Limb (tissue), 2 donors: ENCODE results near the gene SNX5.

Experiments
- DNase-seq, 2 donors: peaks; one replicate each; pipeline ENCODE4 v3.0.0-alpha.2; 2016; ENCODE audit errors: extremely low spot score in 2 of 2

The SNX5 gene

GRCh38 chr20:17917832-17918618 is 50.6 kb downstream of the SNX5 start:
- no peak for DNase-seq

- DNase-seq = no peak
Observed at GRCh38 chr20:17916433-17916891, 52.1 kb downstream of the SNX5 start.

DNA sequence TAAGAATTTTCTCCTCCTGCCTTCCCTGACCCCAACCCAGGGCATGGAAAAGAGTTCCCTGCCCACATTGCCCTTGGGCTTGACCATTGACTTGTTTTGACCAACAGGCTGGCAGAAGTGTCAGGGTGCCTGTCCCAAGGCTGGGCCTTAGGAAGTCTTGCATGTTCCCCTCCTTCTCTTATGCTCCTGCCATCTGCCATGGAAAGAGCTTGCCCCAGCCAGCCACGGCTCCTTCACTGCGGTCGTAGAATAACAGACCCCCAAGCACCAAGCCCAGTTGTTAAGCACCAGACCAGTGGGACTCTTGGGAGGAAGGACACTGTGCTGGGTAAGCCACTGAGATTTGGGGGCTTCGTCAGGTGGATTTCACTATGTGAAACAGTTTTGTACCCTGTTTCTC is 53.6 kb downstream of the SNX5 start:
- DNase-seq = no peak

DNA sequence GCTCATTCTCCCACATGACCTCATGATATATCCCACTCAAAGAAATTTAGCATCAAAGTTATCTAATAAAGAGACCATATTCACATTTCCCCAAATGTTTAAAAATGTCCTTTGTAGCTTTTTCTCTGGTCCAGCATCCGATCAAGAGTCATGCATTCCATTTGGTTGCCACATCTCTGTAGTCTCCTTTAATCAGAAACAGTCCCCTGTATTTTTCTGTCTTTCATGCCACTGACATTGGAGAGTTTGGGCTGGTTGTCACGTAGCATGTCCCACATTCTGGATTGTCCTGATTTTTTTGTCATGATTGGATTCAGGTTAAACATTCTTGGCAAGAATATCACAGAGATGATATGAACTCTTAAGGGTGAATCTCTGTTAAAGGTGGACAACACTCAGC is 55.7 kb downstream of the SNX5 start:
- no peak for DNase-seq

DNA sequence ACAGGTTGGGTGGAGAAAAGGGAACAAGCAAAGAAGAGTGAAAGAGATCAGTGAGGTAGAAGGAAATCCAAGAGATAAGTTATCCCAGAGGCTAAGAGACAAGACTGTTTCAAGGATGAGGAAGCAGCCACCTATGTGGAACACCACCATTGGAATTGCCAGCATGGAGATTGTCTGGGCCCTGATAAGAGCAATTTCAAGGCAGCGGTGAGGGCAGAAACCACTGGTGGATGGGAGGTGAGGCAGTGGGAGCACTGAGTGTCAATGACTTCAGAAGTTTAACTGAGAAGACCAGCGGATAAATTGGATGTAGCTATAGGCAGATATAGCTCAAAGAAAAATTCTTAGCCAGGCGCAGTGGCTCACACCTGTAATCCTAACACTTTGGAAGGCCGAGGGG is 56.7 kb downstream of the SNX5 start:
- DNase-seq = no peak

GRCh38 chr20:17910828-17911294 is 57.7 kb downstream of the SNX5 start:
- no peak for DNase-seq

DNA sequence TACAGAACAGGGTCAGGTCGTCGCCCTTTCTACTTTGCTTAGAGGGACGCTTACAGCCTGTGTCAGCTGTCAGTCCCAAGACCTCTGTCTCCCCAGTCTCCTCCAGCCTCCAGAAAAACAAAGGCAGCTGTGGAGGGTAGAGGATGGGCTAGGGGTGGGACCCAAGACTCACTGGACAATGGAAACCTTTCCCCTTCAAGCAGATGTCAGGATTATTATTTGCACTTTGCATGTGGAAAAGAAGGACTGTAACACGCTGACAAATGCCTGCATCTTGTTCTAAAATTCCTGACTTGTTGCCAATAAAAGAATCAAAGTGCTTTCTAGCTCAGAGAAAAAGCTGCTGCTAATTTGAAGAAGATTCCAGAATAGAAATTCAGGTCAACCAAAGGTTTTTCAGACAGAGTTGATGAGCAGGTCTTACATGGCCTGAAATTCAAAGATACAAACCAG is 58.7 kb downstream of the SNX5 start:
- peak in 1 of 2 donors; percentile 49 for DNase-seq

DNA sequence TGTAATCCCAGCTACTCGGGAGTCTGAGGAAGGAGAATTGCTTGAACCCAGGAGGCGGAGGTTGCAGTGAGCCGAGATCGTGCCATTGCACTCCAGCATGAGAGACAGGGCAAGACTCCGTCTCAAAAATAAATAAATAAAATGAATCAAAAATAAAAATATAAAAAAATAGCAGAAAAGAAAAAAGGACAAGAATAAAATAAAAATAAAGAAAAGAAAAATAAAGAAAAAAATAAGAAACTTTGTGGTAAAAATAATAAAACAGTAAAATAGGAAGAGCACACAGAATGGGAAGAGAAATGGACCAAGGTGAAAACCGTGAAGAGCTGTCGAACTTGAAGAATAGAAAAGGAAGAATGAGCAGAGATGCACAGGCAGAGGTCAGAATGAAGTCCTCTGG is 63.0 kb downstream of the SNX5 start:
- DNase-seq = no peak

DNA sequence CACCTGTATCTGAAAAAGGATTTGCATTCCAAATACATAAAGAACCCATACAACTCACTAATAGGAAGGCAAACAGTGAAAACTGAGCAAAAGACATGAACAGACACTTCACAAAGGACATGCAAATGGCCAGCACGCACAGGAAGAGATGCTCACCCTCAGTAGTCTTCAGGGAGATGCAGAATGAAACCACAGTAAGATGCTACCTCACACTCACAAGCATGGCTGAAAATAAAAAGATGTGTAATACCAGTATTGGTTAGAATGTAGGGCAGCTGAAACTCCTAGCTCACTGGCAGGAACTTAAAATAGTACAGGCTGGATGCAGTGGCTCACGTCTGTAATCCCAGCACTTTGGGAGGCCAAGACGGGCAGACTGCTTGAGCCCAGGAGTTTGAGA is 64.6 kb downstream of the SNX5 start:
- DNase-seq = no peak

- DNase-seq = no peak
Observed at GRCh38 chr20:17902531-17903083, 66.0 kb downstream of the SNX5 start.

DNA sequence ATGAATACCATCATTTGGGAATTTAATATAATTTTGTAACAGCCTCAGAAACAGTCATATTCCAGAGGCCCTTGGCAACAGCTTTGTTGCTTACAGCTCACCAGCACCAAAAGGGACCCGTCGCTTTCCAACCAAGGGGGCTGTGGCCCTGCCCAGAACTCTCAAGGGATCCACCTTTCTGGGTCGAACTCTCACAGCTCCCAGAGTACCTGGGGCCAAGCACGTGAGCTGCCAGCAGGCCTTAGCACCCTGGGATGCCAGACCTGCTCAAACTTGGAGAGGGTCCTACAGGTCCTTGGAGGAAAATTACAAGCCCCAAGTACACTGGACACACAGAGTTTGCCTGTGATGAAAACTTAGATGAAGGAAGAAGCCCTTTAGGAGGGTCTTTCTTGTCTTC is 66.6 kb downstream of the SNX5 start:
- DNase-seq = no peak

GRCh38 chr20:17898548-17898994 is 70.0 kb downstream of the SNX5 start:
- peak; percentile 71 to 75 for DNase-seq

- no peak for DNase-seq
Observed at GRCh38 chr20:17897566-17898307, 70.9 kb downstream of the SNX5 start.

DNA sequence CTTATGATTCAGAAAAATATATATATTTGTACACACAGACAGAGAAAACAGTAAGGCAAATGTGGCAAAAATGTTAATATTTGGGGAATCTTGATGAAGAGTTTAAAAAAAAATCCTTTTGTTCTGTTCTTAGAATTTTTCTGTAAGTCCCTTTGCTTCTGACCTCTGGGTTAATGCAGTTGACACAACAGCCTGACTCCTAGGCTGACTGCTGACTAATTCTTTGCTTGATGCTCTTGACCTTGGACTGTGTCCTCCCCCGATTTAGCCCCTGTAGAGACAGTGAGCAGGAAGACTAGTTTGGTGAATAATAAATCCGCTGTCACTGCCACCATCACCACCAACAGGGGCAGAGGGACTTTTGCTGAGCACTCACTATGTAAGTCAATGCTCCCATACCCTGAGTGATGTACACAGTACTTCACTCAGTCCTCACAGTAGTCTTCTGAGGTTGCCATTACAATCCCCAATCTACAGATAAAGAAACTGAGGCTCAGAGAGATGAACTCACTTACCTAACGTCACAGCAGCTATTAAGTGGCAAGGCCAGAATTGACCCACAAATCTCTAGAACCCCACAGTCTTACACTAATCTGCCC is 71.7 kb downstream of the SNX5 start:
- no peak for DNase-seq

DNA sequence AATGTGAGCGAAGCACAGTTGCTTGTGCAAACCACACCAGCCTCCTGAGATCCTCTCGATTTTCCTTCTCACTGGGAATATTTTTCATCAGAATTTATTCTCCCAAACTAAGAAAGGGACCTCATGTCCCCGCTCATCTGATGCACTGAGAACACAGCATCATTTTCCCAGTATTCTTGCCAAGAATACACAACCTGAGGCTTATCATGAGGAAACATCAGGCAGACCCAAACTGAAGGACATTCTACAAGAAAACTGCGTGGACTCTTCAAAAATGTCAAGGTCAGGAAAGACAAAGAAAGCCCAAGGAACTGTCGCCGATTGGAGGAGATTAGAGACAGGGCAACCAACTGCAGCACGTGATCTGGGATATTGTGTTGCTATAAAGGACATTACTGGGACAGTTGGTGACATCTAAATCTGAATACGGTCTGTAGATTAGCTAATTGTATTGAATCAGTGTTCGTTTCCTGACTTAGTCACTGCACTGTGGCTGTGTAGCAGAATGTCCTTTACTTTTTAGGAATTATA is 72.3 kb downstream of the SNX5 start:
- peak in 1 of 2 donors; percentile 29 for DNase-seq

- DNase-seq = peak in 1 of 2 donors; percentile 72
Observed at GRCh38 chr20:17895641-17896171, 72.9 kb downstream of the SNX5 start.

- DNase-seq = no peak
Observed at GRCh38 chr20:17893445-17893844, 75.1 kb downstream of the SNX5 start.

DNA sequence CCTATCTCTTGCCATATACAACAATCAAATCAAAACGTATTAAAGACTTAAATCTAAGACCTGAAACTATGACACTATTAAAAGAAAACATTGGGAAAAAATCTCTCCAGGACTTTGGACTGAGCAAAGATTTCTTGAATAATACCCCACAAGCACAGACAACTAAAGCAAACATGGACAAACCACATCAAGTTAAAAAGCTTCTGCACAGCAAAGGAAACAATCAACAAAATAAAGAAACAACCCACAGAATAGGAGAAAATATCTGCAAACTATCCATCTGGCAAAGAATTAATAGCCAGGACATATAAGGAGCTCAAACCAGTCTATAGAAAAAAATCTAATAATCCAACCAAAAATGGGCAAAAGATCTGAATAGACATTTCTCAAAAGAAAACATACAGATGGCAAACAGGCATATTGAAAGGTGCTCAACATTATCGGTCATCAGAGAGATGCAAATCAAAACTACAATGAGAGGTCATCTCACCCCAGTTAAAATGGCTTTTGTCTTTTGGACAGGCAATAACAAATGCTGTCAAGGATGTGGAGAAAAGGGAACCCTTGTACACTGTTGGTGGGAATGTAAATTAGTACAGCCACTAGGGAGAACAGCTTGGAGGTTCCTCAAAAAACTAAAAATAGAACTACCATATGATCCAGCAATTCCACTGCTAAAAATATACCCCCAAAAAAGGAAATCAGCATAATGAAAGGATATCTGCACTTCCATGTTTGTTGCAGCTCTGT is 76.2 kb downstream of the SNX5 start:
- no peak for DNase-seq
